HG02870 (cell line): ENCODE data around the gene BACH2.
"Not testable (repeated sequence)": the region's sequence is repeated elsewhere in the genome, so short reads cannot be mapped to it uniquely, and the experiment has no call there.

Experiments used
- ATAC-seq: cut with Tn5 transposase; IDR thresholded peaks from one replicate; pipeline ENCODE4 v1.9.1; 2021; ENCODE audit warnings: mild to moderate bottlenecking, moderate library complexity; ENCODE audit not compliant: unreplicated experiment

BACH2 gene

DNA sequence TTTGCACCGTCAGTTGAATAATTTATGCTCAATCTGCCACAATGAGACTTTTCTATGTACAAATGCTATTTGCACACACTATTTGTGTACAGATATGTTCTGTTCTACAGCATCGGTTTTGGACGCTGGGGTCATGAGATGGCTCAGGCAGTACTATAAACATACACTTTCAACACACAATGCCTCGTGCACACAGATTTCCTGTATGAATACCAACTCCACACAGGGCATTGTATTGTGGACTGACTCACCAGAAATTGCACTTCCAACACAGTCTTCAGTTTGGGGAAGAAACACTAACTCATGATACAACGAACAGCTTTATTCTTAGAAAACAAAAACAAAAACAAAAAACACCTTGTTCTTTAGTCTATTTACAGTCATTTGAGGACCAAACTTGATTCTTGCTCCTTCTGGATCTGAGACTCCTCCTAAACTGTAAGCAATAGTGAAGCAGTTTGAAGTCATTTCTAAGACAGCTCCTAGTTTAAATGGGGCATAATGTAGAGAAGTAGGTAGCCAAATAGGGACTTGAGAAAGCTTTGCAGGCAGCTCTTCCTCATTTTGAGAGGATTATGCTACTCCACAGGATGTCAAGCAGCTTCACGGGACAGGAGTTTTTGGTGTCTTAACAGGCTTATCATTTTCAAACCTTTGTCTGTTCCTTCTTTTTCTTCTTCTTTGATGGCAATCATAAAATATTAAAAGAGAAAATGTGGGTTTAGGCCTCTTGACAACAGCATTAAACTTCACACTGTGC is 368.7 kb downstream of the BACH2 start:
- no peak for ATAC-seq

DNA sequence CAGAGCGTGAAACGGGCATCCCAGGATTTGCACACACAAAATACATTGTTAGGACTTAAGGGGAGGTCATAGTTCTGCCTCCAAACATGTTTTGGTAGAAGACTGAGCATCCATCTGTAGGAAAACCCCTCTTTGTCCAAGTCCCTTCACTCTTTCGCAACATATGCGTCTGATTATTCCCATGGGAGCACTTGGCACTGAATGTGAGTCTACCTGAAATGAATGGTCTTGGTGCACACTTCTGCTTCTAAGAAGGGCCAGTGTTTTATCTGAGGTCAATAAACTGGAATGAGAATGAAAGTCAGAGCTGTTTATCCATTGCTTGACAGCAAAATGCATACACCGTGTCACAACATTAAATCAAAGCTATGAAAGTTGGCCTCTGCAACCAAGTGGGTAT is 369.4 kb downstream of the BACH2 start:
- no peak for ATAC-seq

DNA sequence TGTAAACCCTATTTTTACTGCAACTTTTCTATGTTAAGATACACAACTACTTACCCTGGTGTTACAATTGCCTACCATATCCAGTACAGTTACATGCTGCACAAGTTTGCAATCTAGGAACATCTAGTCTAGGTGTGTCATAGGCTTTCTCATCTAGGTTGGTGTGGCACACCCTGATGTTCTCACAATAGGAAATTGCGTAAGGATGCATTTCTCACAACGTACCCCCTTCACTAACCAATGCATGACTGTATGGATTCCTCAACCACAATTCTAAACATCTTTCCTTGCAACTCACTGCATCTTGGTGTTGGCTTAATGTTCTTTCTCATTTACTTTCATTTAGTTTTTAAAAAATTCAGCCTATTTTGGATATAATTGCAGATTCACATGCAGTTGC is 370.8 kb downstream of the BACH2 start:
- no peak for ATAC-seq

DNA sequence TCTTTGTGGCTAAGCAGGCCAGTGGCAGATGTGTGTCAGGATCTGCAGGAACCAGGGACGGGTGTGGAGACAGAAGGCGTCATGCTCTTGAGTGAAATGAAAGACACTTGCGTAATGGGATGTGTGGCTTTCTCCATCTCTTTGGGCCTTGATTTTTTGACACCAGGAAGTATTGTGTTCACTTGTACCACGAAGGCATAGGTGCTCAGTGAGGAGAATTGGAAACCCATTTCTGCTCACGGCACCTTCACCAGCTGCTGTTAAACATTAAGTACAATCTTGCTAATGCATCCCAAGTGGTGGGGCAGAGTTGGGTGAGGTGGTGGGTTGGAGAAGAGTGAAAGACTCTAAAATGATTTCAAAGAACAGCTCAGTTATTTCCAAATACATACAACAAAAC is 372.4 kb downstream of the BACH2 start:
- no peak for ATAC-seq

- ATAC-seq: no peak
These were observed 375.0 kb downstream of the BACH2 start for GRCh38 chr6:89921691-89922090.

DNA sequence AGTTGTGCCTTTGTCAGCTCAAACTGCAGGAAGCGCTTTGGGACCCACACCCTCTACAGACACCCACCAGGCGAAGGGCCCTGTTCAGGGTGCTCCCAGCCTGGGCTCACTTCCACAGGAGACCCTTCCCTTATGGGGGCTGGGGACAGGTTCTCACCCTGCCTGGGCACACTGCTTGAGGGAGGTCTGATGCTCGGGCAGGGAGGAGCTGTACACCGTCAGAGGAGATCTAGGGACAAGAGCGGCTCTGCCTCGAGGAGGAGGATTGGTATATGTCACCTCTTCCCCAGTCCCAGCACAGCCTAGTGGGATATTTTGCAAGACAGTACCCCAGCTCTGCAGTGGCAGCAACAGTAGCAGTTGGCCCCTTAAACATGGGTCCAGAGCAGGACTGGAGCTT is 375.4 kb downstream of the BACH2 start:
- no peak for ATAC-seq

- ATAC-seq: no peak
These were observed 378.8 kb downstream of the BACH2 start for GRCh38 chr6:89917801-89918366.

GRCh38 chr6:89917216-89917615 is 379.4 kb downstream of the BACH2 start:
- no peak for ATAC-seq

DNA sequence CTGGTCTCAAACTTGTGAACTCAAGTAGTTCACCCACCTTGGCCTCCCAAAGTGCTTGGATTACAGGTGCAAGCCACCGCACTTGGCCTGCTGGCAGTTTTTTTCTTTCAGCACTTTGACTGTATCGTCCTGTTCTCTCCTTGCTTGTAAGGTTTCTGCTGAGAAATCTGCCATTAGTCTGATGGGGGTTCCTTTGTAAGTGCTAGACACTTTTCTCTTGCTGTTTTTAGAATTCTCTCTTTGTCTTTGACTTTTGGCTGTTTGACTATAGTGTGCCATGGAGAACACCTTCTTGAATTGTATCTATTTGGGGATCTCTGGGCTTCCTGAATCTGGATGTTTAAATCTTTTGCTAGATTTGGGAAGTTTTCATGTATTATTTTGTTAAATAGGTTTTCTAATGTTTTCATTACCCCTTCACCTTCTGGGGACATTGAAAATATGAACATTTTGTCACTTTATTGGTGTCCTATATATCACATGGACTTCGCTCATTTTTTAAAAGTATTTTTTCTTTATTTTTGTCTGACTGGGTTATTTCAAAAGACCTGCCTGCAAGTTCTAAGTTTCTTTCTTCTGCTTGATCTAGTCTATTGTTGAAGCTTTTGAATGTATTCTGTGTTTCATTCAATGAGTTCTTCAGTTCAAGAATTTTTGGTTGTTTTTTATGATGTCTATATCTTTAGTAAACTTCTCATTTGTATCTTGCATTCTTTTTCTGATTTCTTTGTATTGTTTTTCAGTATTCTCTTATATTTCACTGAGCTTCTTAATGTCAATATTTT is 380.3 kb downstream of the BACH2 start:
- ATAC-seq: no peak

DNA sequence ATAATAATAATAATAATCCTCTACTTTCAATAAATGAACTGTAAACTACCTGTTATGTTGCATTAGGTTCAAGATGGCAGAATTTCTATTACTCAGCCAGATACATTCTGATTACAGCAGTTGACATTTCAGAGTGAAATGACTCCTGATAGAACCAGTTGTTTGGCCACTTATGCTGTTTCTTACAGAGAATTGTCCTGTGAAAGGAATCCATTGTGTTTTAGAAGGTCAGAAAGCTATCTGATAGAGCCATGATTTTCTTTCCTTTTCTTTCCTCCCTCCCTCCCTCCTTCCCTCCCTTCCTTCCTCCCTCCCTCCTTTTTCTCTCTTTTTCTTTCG is 385.8 kb downstream of the BACH2 start:
- no peak for ATAC-seq

- not testable (repeated sequence) for ATAC-seq
These were observed 386.4 kb downstream of the BACH2 start for GRCh38 chr6:89910001-89910901.

DNA sequence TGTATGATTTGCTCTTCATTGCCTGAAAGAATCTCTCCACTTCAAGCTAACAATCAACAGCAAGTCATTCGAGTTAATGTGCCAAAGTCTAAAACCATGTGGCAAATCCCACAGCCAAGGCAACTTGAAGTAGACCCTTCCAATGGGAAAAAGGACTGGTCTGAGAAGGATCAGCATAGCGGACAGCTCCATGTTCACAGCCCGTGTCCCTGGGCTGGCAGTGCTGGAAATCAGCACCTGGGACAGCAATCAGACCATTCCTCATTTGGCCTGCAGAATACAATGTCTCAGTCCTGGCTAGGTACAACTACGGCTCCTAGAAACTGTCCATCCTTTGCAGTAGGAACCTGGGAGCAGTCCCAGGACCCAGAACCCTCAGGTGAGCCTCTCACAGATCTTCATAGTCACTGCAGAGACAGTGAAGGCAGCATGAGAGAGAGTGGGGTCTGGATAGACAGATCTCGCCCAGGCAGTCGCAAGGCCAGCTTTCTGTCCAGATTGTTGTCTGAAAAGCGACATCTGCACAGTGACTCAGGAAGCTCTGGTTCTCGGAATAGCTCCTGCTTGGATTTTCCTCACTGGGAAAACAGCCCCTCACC is 401.3 kb downstream of the BACH2 start:
- no peak for ATAC-seq

GRCh38 chr6:89894169-89894568 is 402.5 kb downstream of the BACH2 start, which contains the start of gene GJA10:
TSS of gene GJA10 (plus strand) at chr6:89894469. CDS start at chr6:89894469, 0 bp downstream.
- ATAC-seq: no peak

- ATAC-seq: not testable (repeated sequence)
These were observed 404.1 kb downstream of the BACH2 start for GRCh38 chr6:89892577-89892976.

- not testable (repeated sequence) for ATAC-seq
These were observed 405.7 kb downstream of the BACH2 start for GRCh38 chr6:89890845-89891528.

- no peak for ATAC-seq
These were observed 407.8 kb downstream of the BACH2 start for GRCh38 chr6:89888871-89889270.

GRCh38 chr6:89888138-89888514 is 408.5 kb downstream of the BACH2 start:
- no peak for ATAC-seq

- ATAC-seq: no peak
These were observed 409.0 kb downstream of the BACH2 start for GRCh38 chr6:89887452-89888137.

DNA sequence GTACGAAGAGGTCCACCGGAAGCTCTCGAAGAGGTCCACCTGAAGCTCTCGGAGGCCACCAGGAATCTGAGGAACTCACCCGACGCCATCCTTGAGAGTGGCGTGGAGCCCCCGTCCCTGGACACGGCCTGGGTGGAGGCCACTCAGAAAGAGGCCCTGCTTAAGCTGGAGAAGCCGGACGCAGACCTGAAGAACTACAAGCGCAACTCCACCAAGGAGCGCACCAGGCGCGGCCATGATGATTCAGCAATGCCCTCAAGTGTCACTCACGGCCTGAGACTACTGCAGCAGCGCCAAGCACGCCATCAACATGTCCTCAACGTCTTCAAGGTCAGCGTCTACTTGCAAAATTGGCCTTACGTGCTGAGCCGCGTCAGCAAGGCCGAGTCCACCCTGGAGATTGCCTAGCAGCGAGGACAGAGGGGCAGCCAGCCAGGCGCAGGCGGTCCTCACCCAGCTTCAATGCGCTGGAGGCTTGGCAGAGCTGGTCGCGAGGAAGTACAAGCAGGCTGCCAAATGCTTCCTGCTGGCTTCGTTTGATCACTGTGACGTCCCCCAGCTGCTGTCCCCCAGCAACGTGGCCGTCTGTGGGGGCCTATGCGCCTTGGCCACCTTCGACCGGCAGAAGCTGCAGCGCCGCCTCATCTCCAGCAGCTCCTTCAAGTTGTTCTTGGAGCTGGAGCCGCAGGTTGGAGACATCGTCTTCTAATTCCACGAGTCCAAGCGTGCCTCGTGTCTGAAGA is 410.1 kb downstream of the BACH2 start:
- ATAC-seq: no peak
